C4-2B (cell line): Measurements from ENCODE around the gene NPIPA1.
"Not testable (repeated sequence)": the region's sequence is repeated elsewhere in the genome, so short reads cannot be mapped to it uniquely, and the experiment has no call there.

ENCODE experiments used
- ZFX ChIP-seq: fragments of 450-650 bp; IDR thresholded peaks from 2 replicates; pipeline ENCODE4 v1.6.1; 2017
- TF ChIP-seq, protein P1 (sequence below): fragments of 450-650 bp; conservative IDR thresholded peaks from 2 replicates; pipeline ENCODE4 v1.5.1; 2017; ENCODE audit warnings: mild to moderate bottlenecking

DNA sequence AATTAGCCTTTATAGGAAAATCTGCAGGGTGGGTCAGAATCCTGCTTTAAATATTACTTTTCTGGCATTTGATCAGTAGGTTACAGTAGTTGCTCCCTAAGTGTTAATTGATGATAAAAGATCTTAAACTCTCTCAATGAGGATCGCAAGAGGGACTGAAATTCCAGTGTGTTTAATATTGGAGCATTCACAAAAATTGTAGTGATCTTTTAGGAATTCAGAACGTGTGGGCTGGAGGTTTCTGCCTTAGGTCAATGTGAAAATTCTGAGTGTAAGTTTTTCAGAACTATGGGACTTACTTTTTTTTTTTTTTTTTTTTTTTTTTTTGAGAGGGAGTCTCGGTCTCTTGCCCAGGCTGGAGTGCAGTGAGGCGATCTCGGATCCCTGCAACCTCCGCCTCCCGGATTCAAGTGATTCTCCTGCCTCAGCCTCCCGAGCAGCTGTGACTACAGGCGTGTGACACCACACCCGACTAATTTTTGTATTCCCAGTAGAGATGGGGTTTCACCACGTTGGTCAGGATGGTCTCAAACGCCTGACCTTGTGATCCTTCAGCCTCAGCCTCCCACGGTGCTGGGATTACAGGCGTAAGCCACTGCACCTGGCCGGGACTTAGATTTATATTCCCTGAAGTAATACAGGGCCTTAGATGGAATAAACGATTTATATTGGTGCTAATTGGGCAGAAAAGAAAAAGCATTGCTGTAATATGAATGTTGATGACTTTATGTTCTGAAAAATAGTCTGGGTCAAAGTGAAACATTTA, 39.9 kb downstream of the NPIPA1 start:
- TF ChIP-seq, protein P1, sequence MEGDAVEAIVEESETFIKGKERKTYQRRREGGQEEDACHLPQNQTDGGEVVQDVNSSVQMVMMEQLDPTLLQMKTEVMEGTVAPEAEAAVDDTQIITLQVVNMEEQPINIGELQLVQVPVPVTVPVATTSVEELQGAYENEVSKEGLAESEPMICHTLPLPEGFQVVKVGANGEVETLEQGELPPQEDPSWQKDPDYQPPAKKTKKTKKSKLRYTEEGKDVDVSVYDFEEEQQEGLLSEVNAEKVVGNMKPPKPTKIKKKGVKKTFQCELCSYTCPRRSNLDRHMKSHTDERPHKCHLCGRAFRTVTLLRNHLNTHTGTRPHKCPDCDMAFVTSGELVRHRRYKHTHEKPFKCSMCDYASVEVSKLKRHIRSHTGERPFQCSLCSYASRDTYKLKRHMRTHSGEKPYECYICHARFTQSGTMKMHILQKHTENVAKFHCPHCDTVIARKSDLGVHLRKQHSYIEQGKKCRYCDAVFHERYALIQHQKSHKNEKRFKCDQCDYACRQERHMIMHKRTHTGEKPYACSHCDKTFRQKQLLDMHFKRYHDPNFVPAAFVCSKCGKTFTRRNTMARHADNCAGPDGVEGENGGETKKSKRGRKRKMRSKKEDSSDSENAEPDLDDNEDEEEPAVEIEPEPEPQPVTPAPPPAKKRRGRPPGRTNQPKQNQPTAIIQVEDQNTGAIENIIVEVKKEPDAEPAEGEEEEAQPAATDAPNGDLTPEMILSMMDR, result not testable (repeated sequence)
- not testable (repeated sequence) for TF ChIP-seq ZFX
